CD4-positive, alpha-beta memory T cell (primary cell): Measurements from ENCODE around the gene C3orf52. TPM values are rescaled to one million over a fixed set of nuclear protein-coding genes. Genes with fewer than 3 reads are reported as not detected.

ENCODE experiments used
- microRNA-seq: library from miRNA; unstranded; fragments of <30 nt; microRNA quantifications from one replicate; pipeline ENCODE4 v1.2.0, GENCODE V29; 2021; ENCODE audit warnings: borderline replicate concordance, borderline number of aligned reads, borderline microRNAs expressed, mixed read lengths
- polyA plus RNA-seq, 2 donors: library from polyadenylated mRNA; unstranded; fragments of 300-500 nt; fragmentation: Illumina TruSeq; gene quantifications; one replicate each; pipeline ENCODE4 v1.2.3, GENCODE V29; 2021
- total RNA-seq, 2 experiments: library from RNA; stranded (reverse); gene quantifications; one replicate each; pipeline ENCODE4 v1.2.3, GENCODE V29; 2021

C3orf52 gene
- total and polyA plus RNA-seq, 4 experiments from 2014 or later: 0.47 to 2.3 (median 2.0) TPM

Small RNAs within 50 kb of the gene (microRNA-seq; reads per million reads assigned to microRNA genes)
- not detected for gene MIR567

Other genes with a start within 250 kb of the C3orf52 start
- 1 to 10 TPM; 7.9 to 8.5 TPM for gene PHLDB2, start 227.1 kb upstream of the C3orf52 start, total RNA-seq
- gene PHLDB2, start 227.1 kb upstream of the C3orf52 start, polyA plus RNA-seq: 1 to 10 TPM; 2.8 to 7.7 TPM
- gene ABHD10, start 107.4 kb upstream of the C3orf52 start, total RNA-seq: 10 to 100 TPM; 39.7 to 40.1 TPM
- gene ABHD10, start 107.4 kb upstream of the C3orf52 start, polyA plus RNA-seq: 10 to 100 TPM; 34.8 to 37.7 TPM
- not detected for gene TAGLN3, start 87.5 kb upstream of the C3orf52 start, total RNA-seq
- gene TAGLN3, start 87.5 kb upstream of the C3orf52 start, polyA plus RNA-seq: not detected
- under 1 TPM in 1 of 2 experiments, not detected in 1; 0.15 TPM for gene TMPRSS7, start 51.7 kb upstream of the C3orf52 start, total RNA-seq
- gene TMPRSS7, start 51.7 kb upstream of the C3orf52 start, polyA plus RNA-seq: under 1 TPM; 0.26 TPM
- 10 to 100 TPM; 40.9 to 42.1 TPM for gene GCSAM, start 46.9 kb downstream of the C3orf52 start, total RNA-seq
- gene GCSAM, start 46.9 kb downstream of the C3orf52 start, polyA plus RNA-seq: 10 to 100 TPM; 36.8 to 41.2 TPM
- gene SLC9C1, start 207.8 kb downstream of the C3orf52 start, total RNA-seq: not detected
- not detected for gene SLC9C1, start 207.8 kb downstream of the C3orf52 start, polyA plus RNA-seq
- 1 to 10 TPM in 1 of 2 experiments, under 1 TPM in 1; 0.93 to 1.8 TPM for gene CD200, start 246.8 kb downstream of the C3orf52 start, total RNA-seq
- 1 to 10 TPM in 1 of 2 donors, under 1 TPM in 1; 1.00 to 1.2 TPM for gene CD200, start 246.8 kb downstream of the C3orf52 start, polyA plus RNA-seq